Breast epithelium (tissue), 3 donors: Measurements from ENCODE around the gene TNFRSF25.
"Not testable (repeated sequence)": the region's sequence is repeated elsewhere in the genome, so short reads cannot be mapped to it uniquely, and the experiment has no call there.

Experiments
- POLR2AphosphoS5 ChIP-seq, 3 donors: sonication (generic); formaldehyde crosslinking; IDR thresholded peaks; one replicate each; pipeline ENCODE4 v1.6.1; 2017; ENCODE audit warnings: antibody characterized with exemption in 3 of 3
- TF ChIP-seq, protein P1 (sequence below), 3 donors: fragments of 450-650 bp; IDR thresholded peaks; one replicate each; pipeline ENCODE4 v1.5.1; 2016 to 2017; ENCODE audit warnings: antibody characterized with exemption in 3 of 3, mild to moderate bottlenecking in 3 of 3, moderate library complexity in 3 of 3

DNA sequence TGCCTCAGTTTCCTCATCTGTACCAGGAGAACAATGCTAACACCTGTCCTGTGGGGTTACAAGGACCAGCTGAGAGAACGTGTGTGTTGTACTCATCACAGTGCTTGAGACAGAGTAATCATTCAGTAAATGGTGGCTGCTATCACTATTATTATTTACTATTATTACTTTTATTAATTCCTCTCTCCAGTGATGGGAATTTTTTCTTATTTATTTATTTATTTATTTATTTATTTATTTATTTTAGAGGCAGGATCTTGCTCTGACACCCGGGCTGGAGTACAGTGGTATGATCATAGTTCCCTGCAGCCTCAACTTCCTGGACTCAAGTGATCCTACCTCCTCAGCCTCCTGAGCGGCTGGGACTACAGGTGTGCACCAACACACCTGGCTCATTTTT is 29.7 kb downstream of the TNFRSF25 start:
- TF ChIP-seq POLR2AphosphoS5 (IDR thresholded peaks at IDR 0.05) = not testable (repeated sequence)
- TF ChIP-seq, protein P1, sequence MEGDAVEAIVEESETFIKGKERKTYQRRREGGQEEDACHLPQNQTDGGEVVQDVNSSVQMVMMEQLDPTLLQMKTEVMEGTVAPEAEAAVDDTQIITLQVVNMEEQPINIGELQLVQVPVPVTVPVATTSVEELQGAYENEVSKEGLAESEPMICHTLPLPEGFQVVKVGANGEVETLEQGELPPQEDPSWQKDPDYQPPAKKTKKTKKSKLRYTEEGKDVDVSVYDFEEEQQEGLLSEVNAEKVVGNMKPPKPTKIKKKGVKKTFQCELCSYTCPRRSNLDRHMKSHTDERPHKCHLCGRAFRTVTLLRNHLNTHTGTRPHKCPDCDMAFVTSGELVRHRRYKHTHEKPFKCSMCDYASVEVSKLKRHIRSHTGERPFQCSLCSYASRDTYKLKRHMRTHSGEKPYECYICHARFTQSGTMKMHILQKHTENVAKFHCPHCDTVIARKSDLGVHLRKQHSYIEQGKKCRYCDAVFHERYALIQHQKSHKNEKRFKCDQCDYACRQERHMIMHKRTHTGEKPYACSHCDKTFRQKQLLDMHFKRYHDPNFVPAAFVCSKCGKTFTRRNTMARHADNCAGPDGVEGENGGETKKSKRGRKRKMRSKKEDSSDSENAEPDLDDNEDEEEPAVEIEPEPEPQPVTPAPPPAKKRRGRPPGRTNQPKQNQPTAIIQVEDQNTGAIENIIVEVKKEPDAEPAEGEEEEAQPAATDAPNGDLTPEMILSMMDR (IDR thresholded peaks at IDR 0.05) = not testable (repeated sequence)
